ENCODE measurements around the gene EMC1. TPM values are rescaled to one million over a fixed set of nuclear protein-coding genes. Genes with fewer than 3 reads are reported as not detected.
A peak's percentile ranks its signal among the peaks of the same experiment; 100 is the strongest.
"Not testable (repeated sequence)": the region's sequence is repeated elsewhere in the genome, so short reads cannot be mapped to it uniquely, and the experiment has no call there.

EMC1 gene
- total RNA-seq, 1 donor, result 90.2 TPM

DNA sequence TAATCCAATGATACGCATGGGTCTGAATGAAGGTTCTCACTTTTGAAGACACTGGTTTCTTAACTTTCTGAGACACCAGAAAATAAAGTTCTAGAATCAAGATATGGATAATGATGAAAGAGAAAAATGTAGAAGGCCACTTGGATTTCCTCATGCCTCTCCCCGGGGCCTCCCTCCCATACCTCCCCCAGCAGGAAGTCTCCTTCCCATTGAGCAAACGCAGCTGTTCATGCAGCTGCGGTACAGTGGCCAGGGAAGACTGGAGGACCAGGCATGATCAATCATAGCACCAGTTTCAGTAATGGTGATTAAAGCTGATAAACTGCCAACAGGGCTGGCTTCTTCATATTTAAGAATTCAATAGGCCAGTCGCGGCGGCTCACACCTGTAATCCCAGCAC is 30.3 kb downstream of the EMC1 start:
- no peak for TF ChIP-seq CTCF (IDR thresholded peaks at IDR 0.05; ENCODE audit: insufficient read depth, low read depth, low read length)
- H3K4me3 ChIP-seq (ENCODE audit: low read depth, low read length), result no peak overlapping the region
- DNase-seq (ENCODE audit: low read depth), result peak; percentile 75

- no peak for DNase-seq (ENCODE audit: low read depth)
- no peak for TF ChIP-seq CTCF (IDR thresholded peaks at IDR 0.05; ENCODE audit: insufficient read depth, low read depth, low read length)
- no peak overlapping the region for H3K4me3 ChIP-seq (ENCODE audit: low read depth, low read length)
Observed at GRCh38 chr1:19220080-19220846, 31.1 kb downstream of the EMC1 start.

GRCh38 chr1:19219451-19219850 is 31.9 kb downstream of the EMC1 start:
- no peak for TF ChIP-seq CTCF (IDR thresholded peaks at IDR 0.05; ENCODE audit: insufficient read depth, low read depth, low read length)
- H3K4me3 ChIP-seq (ENCODE audit: low read depth, low read length), result no peak overlapping the region
- DNase-seq (ENCODE audit: low read depth), result no peak

GRCh38 chr1:19216585-19216984 is 34.7 kb downstream of the EMC1 start:
- H3K4me3 ChIP-seq (ENCODE audit: low read depth, low read length); DNase-seq (ENCODE audit: low read depth): not testable (repeated sequence)

- DNase-seq (ENCODE audit: low read depth), result no peak
- no peak for TF ChIP-seq CTCF (IDR thresholded peaks at IDR 0.05; ENCODE audit: insufficient read depth, low read depth, low read length)
- H3K4me3 ChIP-seq (ENCODE audit: low read depth, low read length), result no peak overlapping the region
Observed at GRCh38 chr1:19213580-19213979, 37.7 kb downstream of the EMC1 start.

DNA sequence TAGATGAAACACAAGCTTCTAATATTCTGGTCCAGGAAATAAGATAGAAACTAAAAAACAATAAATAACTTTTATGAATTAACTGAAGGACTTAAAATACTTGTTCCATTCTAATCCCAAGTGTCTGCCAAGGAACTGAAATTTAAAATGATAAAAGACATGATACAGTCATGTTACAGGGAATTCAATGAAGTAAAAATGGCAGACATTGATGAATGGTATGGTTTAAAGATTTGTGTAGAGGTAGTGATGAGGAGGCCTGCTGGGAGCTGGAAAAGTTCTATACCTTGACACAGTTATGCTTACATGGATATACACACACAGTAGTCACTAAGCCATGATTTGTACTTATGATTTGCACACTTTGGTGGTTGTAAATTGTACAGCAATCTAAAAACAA is 39.2 kb downstream of the EMC1 start:
- TF ChIP-seq CTCF (IDR thresholded peaks at IDR 0.05; ENCODE audit: insufficient read depth, low read depth, low read length), result no peak
- no peak for DNase-seq (ENCODE audit: low read depth)
- peak overlapping the region; percentile 23 for H3K4me3 ChIP-seq (ENCODE audit: low read depth, low read length)

GRCh38 chr1:19210772-19211549 is 40.4 kb downstream of the EMC1 start:
- TF ChIP-seq CTCF (IDR thresholded peaks at IDR 0.05; ENCODE audit: insufficient read depth, low read depth, low read length), result no peak
- H3K4me3 ChIP-seq (ENCODE audit: low read depth, low read length), result peak overlapping the region; percentile 95
- peak; percentile 48 for DNase-seq (ENCODE audit: low read depth)

All from fibroblast of villous mesenchyme (primary cell).